ENCODE results near the gene UBE2D4. TPM values are rescaled to one million over a fixed set of nuclear protein-coding genes. Genes with fewer than 3 reads are reported as not detected.
A peak's percentile ranks its signal among the peaks of the same experiment; 100 is the strongest.
"Not testable (repeated sequence)": the region's sequence is repeated elsewhere in the genome, so short reads cannot be mapped to it uniquely, and the experiment has no call there.

The UBE2D4 gene
- total RNA-seq, 1 donor from 2014 or later = 9.2 TPM

DNA sequence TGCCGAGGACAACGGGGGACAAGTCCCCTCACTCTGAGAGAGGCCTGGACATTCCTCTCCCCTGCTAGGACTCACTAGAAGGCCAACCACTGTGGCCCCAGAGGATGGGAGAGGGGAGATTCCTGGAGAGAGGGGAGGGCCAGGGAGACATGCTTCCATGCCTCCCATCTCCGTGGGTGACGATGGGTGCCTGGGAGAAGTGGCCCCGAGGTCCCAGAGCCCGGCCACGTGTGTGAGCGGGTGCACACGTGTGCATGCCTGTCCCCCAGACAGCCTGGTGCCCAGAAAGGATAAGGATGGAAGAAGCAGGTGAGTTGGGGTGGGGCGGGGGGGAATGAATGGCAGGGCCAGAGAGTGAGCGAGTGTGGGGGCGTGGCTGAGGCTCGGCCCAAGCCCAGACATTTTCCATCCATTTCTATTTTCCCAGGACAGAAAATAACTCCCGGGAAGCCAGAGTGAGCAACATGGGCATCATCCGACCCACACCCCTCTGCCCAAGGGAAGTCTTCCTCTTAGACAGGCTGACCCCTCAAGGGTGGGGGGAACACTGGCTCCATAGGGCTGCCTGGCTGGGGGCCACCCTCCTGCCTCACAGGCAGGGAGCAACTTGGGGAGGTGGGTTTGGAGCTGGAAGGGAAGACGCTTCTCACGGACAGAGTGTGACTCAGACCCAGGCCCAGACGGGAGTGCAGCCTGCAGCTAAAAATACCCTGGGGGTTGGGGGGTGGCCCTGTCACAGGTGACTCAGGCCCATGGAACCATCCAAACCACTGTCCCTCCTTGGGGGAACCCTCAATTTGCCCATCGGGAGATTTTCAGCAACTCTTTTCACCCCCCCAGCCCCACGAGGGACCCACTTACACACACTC, 42.2 kb downstream of the UBE2D4 start:
- ATAC-seq = peak; percentile 50

DNA sequence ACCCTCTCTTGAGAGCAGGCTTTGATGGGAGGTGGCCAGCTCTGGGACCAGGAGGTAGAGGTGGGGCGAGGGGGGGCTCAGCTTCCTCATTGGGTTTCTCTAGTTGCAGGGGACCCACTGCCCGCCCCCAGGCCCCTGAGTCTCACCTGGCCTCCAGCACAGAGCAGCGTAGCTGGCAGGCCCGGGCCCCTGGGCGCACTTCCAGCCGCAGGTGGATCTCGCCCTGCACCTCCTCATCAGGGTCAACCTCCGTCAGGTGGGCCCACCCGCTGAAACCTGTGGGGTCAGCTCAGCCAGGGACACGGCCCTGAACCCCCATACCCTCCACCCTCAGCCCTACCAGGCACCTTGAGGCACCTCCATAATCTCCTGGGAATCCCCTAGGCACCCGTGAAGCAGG, 43.4 kb downstream of the UBE2D4 start:
- not testable (repeated sequence) for ATAC-seq

GRCh38 chr7:43970698-43971097, 44.5 kb downstream of the UBE2D4 start:
- peak; percentile 7 for ATAC-seq

DNA sequence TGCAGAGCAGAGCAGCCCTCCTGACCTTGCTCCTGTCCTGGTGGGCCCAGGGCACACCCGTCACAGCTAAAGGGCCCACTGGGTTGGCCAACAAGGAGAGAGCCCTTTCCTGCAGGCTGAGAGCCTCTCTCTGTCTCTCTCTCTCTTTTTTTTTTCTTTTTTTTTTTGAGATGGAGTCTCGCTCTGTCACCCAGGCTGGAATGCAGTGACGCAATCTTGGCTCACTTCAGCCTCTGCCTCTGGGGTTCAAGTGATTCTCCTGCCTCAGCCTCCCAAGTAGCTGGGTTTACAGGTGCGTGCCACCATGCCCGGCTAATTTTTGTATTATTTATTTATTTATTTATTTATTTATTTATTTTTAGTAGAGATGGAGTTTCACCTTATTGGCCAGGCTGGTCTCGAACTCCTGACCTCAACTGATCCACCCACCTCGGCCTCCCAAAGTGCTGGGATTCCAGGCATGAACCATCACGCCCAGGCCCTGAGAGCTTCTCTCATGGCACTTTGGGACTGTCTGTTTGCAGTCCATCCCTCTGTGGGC, 47.9 kb downstream of the UBE2D4 start:
- ATAC-seq = not testable (repeated sequence)

- ATAC-seq = peak; percentile 4
Measured at GRCh38 chr7:43974725-43975482, 48.7 kb downstream of the UBE2D4 start.

GRCh38 chr7:43977525-43977924, 51.3 kb downstream of the UBE2D4 start:
- ATAC-seq = no peak

- ATAC-seq = not testable (repeated sequence)
Measured at GRCh38 chr7:43978102-43978501, 51.9 kb downstream of the UBE2D4 start.

DNA sequence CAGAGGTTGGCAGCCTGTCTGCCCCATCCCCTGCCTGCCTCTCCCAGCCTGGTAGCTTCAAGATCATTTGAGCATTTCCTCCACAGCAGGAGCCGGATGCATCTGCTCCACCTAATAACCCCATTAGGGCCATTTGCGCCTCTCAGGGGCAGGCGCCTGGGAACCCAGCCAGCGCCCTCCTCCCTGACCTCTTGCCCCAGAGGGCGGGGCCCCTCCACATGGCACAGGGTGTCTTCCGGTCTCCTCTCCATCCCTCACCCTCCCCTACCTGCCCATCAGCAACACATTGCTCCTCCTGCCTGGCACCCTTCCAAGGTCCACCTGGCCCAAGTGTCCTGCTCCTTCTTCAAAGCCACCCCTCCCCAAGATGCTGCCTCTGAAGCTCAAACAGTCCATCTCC, 56.6 kb downstream of the UBE2D4 start:
- peak; percentile 30 for ATAC-seq

DNA sequence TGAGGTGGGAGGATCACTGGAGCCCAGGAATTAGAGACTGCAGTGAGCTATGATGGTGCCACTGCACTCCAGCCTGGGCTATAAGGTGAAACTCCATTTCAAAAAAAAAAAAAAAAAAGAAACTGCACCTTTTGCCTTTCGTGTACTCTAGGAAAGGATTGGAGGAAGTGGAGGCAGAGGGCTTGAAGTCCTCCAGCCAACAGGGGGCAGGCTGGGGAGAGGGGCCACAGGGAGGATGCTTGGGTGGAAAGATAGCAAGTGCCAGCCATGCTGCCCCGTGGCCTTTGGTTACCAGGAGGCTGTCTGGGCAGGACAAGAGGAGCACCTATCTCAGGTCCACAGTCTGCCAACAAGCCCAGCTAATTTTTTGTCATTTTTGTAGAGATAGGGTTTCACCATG, 57.5 kb downstream of the UBE2D4 start:
- not testable (repeated sequence) for ATAC-seq

- ATAC-seq = peak; percentile 60
Measured at GRCh38 chr7:43985904-43986864, 59.9 kb downstream of the UBE2D4 start.

DNA sequence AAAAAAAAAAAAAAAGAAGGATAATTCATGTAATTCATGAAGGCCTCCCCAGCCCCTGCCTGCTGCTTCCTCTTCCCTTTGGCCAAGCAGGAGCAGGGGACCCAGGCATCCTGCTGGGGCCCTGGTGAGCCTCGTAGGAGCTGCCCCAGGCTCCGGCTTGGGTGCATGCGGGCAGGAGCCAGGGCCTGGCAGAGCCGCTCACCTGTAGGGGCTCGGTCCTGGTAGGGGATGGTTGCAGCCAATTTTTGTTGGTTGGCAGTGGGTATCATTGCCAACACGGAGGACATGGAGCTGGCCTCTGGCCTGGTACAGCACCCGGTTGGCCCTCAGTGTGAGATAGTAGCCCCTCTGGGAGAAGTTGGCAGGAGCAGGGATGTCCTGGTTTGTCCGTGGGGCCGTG, 61.2 kb downstream of the UBE2D4 start:
- ATAC-seq = not testable (repeated sequence)

DNA sequence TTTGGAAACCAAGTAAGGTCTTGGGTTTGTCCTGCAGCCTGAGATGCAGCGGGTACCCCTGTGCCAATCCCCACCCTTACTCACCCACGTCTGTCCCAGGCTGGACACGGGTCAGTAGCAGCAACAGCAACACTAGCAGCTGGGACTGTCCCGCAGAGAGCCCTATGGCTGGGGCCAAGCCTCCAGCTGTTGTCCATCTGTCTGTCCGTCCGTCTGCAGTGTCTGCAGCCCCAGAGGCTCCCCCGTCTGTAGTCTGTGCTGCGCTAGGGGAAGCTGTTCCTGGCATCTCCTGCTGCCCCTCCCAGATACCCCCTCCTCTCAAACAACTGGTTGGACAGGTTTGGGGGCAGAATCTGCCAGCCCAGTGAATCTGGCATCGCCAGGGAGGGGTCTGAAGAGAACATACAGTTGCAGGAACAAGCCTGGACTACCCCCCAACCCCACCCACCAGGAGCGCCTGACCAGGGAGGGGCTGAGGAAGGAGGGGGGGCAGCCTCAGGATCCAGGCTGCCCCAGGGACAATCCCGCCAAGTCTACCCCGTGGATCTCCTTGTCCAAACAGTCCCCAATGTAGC, 63.9 kb downstream of the UBE2D4 start:
- peak; percentile 79 for ATAC-seq

- ATAC-seq = peak; percentile 54
Measured at GRCh38 chr7:43990829-43991228, 64.6 kb downstream of the UBE2D4 start.

GRCh38 chr7:43992896-43993295, 66.7 kb downstream of the UBE2D4 start:
- ATAC-seq = peak; percentile 67

DNA sequence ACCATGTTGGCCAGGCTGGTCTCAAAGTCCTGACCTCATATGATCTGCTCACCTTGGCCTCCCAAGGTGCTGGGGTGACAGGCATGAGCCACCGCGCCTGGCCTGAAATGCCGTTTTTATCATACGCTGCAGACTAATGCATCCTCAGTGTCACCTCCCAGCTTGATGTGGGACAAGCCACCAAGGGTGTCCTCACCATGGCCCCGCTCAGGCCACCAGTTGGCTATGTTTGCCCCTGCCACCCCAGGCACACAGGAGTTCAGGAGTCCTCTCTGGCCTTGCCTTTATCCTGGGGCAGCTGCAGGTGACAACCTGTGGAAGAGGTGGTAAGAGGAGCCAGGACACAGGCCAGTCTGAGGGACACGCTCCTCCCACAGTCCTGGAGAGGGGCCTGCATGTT, 68.4 kb downstream of the UBE2D4 start:
- not testable (repeated sequence) for ATAC-seq

DNA sequence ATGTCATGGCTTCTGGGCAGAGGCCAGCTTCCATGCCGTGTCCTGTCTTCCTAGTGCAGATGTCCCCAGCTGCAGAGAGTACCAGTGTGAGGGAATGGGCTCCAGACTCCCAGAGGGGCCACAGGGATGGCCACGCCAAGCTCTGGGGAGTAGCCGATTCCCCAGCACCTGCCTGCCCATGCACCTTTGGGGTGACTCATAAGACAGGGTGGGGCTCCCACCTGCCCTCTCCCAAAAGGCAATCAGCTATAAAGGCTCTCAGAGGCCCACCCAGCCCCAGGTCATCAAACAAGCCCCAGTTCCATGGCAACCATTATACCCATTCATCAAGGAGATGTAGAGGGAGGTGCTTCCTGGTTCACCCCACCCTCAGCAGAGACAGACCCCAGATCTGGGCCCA, 71.3 kb downstream of the UBE2D4 start, which contains the start of gene SPDYE1:
SPDYE1 (plus strand) TSS at position 366 of the 400 bp plus-strand sequence. CDS start 2,053 bp downstream, outside the sequence.
- ATAC-seq = peak; percentile 85

Other genes with a start within 250 kb of the UBE2D4 start
- gene COA1, start 196.9 kb upstream of the UBE2D4 start, total RNA-seq = 40.8 TPM
- 41.2 TPM for gene BLVRA, start 167.8 kb upstream of the UBE2D4 start, total RNA-seq
- 123 TPM for gene MRPS24, start 56.9 kb upstream of the UBE2D4 start, total RNA-seq
- gene URGCP, start 19.8 kb upstream of the UBE2D4 start, total RNA-seq = 20.6 TPM
- not detected for gene SPDYE1, start 71.5 kb downstream of the UBE2D4 start, total RNA-seq
- gene DBNL, start 118.3 kb downstream of the UBE2D4 start, total RNA-seq = 157 TPM
- gene PGAM2, start 139.1 kb downstream of the UBE2D4 start, total RNA-seq = 2.6 TPM
- 14.8 TPM for gene POLM, start 156.1 kb downstream of the UBE2D4 start, total RNA-seq
- 6.7 TPM for gene AEBP1, start 177.9 kb downstream of the UBE2D4 start, total RNA-seq
- 104 TPM for gene POLD2, start 197.1 kb downstream of the UBE2D4 start, total RNA-seq
- not detected for gene MYL7, start 214.9 kb downstream of the UBE2D4 start, total RNA-seq

Measured in esophagus mucosa (tissue), 1 donor.